Neural cell (in vitro differentiated cells): ENCODE data around the gene HDAC1. TPM values are rescaled to one million over a fixed set of nuclear protein-coding genes. Genes with fewer than 3 reads are reported as not detected.

Experiments
- H2AFZ ChIP-seq: fragments of 200-600, 300-800 bp; sonication (generic), shearing (Covaris generic); 2 replicates; pipeline ENCODE4 v1.6.0; 2014; ENCODE audit warnings: low read depth, mild to moderate bottlenecking, antibody characterized with exemption, low read length, moderate library complexity
- H3F3A ChIP-seq: fragments of 200-600 bp; shearing (Covaris generic); 2 replicates; pipeline ENCODE4 v1.6.1; 2016; ENCODE audit warnings: mild to moderate bottlenecking, moderate library complexity, mixed read lengths, antibody characterized with exemption, low read length; ENCODE audit not compliant: insufficient read depth, poor library complexity, severe bottlenecking
- H3K27ac ChIP-seq: fragments of 200-600, 300-800 bp; sonication (generic), shearing (Covaris generic); 2 replicates; pipeline ENCODE4 v1.5.1; 2014; ENCODE audit warnings: mild to moderate bottlenecking, low read length, moderate library complexity
- H3K27me3 ChIP-seq: fragments of 300-800, 200-600 bp; sonication (generic), shearing (Covaris generic); 2 replicates; pipeline ENCODE4 v1.6.0; 2014; ENCODE audit warnings: mild to moderate bottlenecking, low read depth, low read length, moderate library complexity; ENCODE audit not compliant: insufficient read depth
- H3K36me3 ChIP-seq: fragments of 300-800, 200-600 bp; sonication (generic), shearing (Covaris generic); 2 replicates; pipeline ENCODE4 v1.5.1; 2014; ENCODE audit warnings: mild to moderate bottlenecking, antibody characterized with exemption, low read length, moderate library complexity; ENCODE audit not compliant: insufficient read depth
- H3K4me2 ChIP-seq: fragments of 300-800, 200-600 bp; sonication (generic), shearing (Covaris generic); 2 replicates; pipeline ENCODE4 v1.6.0; 2014; ENCODE audit warnings: mild to moderate bottlenecking, low read length
- H3K4me3 ChIP-seq: fragments of 300-800, 200-600 bp; sonication (generic), shearing (Covaris generic); 2 replicates; pipeline ENCODE4 v1.5.1; 2014; ENCODE audit warnings: mild to moderate bottlenecking, low read length, moderate library complexity
- H3K79me2 ChIP-seq: fragments of 200-600 bp; shearing (Covaris generic); replicated peaks from 2 replicates; pipeline ENCODE4 v1.6.0; 2014; ENCODE audit warnings: mild to moderate bottlenecking, low read length, moderate library complexity; ENCODE audit not compliant: insufficient read depth
- H3K9ac ChIP-seq: fragments of 300-800, 200-600 bp; sonication (generic), shearing (Covaris generic); 2 replicates; pipeline ENCODE4 v1.6.1; 2016; ENCODE audit warnings: mild to moderate bottlenecking, low read length, mixed read lengths
- H3K9me2 ChIP-seq: fragments of 200-600 bp; shearing (Covaris generic); 2 replicates; pipeline ENCODE4 v1.6.1; 2016; ENCODE audit warnings: mild to moderate bottlenecking, low read length, mixed read lengths; ENCODE audit not compliant: insufficient read depth
- H3K9me3 ChIP-seq: fragments of 200-600, 300-800 bp; sonication (generic), shearing (Covaris generic); 2 replicates; pipeline ENCODE4 v1.6.1; 2016; ENCODE audit warnings: mild to moderate bottlenecking, mixed run types, low read length, moderate library complexity, mixed read lengths
- H4K20me1 ChIP-seq: fragments of 200-600 bp; shearing (Covaris generic); 2 replicates; pipeline ENCODE4 v1.6.1; 2016; ENCODE audit warnings: mild to moderate bottlenecking, mixed run types; ENCODE audit not compliant: insufficient read depth
- EP300 ChIP-seq: fragments of 450-650 bp; conservative IDR thresholded peaks from 2 replicates; pipeline ENCODE4 v1.6.1; 2014; ENCODE audit warnings: antibody characterized with exemption, mild to moderate bottlenecking, moderate library complexity; ENCODE audit not compliant: poor library complexity, severe bottlenecking
- EZH2 ChIP-seq: fragments of 200-600, 300-800 bp; shearing (Covaris generic), sonication (generic); IDR thresholded peaks from 2 replicates; pipeline ENCODE4 v1.6.1; 2014; ENCODE audit warnings: antibody characterized with exemption, low read length, borderline replicate concordance, mild to moderate bottlenecking; ENCODE audit not compliant: insufficient read depth, poor library complexity, severe bottlenecking
- MXI1 ChIP-seq: fragments of 450-650 bp; conservative IDR thresholded peaks from 2 replicates; pipeline ENCODE4 v1.6.1; 2014; ENCODE audit warnings: antibody characterized with exemption, mild to moderate bottlenecking; ENCODE audit not compliant: poor library complexity, severe bottlenecking
- POLR2AphosphoS5 ChIP-seq: IDR thresholded peaks from 2 replicates; pipeline ENCODE4 v1.6.1; 2012
- RAD21 ChIP-seq: fragments of 450-650 bp; conservative IDR thresholded peaks from 2 replicates; pipeline ENCODE4 v1.6.1; 2014; ENCODE audit warnings: antibody characterized with exemption, mild to moderate bottlenecking, moderate library complexity
- SMC3 ChIP-seq: fragments of 450-650 bp; conservative IDR thresholded peaks from 2 replicates; pipeline ENCODE4 v1.6.1; 2014; ENCODE audit warnings: antibody characterized with exemption, mild to moderate bottlenecking, moderate library complexity; ENCODE audit not compliant: poor library complexity
- TAF1 ChIP-seq: IDR thresholded peaks from 2 replicates; pipeline ENCODE4 v1.6.1; 2012; ENCODE audit warnings: low read depth
- polyA plus RNA-seq: library from polyadenylated mRNA; depleted of rRNA; stranded (reverse); fragments of >200 nt; gene quantifications from 2 replicates; pipeline ENCODE4 v1.2.3, GENCODE V29; 2014
- TF ChIP-seq, protein P1 (sequence below): fragments of 450-650 bp; IDR thresholded peaks from 2 replicates; pipeline ENCODE4 v1.5.1; 2014; ENCODE audit warnings: antibody characterized with exemption, mild to moderate bottlenecking, moderate library complexity; ENCODE audit not compliant: poor library complexity, severe bottlenecking
- TF ChIP-seq, protein P2 (sequence below): IDR thresholded peaks from 2 replicates; pipeline ENCODE4 v1.6.1; 2012; ENCODE audit warnings: borderline replicate concordance

The HDAC1 gene
- polyA plus RNA-seq, 1 donor from 2014 or later, result 60.8 TPM

DNA sequence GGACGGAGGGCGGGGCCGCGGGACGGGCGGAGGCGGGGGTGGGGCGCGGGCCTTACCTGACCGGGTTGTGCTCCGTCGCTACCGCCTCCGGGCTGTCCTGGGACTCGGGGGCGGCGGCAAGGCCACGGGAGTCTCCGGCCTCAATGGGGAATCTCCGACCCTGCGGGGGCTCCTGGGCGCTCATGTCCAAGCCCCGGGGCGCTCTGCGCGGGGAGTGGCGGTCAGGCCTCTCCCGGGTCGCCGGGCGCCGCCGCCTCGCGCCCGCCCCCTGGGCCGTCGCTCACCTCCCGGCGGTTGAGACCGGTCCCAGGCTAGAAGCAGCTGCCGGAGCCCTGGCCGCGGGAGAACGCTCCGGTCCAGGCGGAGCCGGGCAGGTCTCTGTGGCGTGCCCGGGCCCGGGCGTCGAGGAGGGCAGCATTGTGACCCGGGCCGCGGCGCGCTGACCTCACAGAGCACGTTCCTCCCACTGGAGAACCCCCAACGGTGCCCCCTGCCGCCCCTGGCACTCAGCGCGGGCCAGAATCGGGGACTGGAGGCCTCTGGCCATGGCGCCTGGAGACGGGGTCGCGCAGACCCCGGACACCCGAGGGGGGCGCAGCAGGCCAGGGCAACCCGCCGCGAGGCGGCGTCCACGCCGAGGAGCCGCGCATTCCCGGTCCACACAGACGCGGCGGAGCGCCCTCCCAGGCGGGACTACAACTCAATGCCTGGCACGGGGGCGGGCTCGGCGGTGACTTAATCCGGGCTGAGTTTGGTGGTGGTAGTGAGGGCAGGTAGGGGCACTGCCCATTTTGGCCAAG, 70.0 kb downstream of the HDAC1 start:
- Histone ChIP-seq H2AFZ (no peak overlapping the region), H3K4me3 (peak overlapping the region; percentile 10), H3K4me2 (no peak overlapping the region), H3K9me2 (no peaks in the 10 kb centered on the region), H3K9ac (no peak overlapping the region), H3K9me3 (no peaks in the 10 kb centered on the region), H3K27ac (no peak overlapping the region), H3F3A (no peaks in the 10 kb centered on the region), H3K79me2 (no peaks in the 10 kb centered on the region), H4K20me1 (no peaks in the 10 kb centered on the region), H3K36me3 (no peaks in the 10 kb centered on the region), H3K27me3 (no peaks in the 10 kb centered on the region)
- TF ChIP-seq SMC3 (no peak), TAF1 (no peak), POLR2AphosphoS5 (peak; percentile 2), RAD21 (no peak), EZH2 (no peak), MXI1 (no peak)
- TF ChIP-seq, protein P1, sequence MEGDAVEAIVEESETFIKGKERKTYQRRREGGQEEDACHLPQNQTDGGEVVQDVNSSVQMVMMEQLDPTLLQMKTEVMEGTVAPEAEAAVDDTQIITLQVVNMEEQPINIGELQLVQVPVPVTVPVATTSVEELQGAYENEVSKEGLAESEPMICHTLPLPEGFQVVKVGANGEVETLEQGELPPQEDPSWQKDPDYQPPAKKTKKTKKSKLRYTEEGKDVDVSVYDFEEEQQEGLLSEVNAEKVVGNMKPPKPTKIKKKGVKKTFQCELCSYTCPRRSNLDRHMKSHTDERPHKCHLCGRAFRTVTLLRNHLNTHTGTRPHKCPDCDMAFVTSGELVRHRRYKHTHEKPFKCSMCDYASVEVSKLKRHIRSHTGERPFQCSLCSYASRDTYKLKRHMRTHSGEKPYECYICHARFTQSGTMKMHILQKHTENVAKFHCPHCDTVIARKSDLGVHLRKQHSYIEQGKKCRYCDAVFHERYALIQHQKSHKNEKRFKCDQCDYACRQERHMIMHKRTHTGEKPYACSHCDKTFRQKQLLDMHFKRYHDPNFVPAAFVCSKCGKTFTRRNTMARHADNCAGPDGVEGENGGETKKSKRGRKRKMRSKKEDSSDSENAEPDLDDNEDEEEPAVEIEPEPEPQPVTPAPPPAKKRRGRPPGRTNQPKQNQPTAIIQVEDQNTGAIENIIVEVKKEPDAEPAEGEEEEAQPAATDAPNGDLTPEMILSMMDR, result no peak

DNA sequence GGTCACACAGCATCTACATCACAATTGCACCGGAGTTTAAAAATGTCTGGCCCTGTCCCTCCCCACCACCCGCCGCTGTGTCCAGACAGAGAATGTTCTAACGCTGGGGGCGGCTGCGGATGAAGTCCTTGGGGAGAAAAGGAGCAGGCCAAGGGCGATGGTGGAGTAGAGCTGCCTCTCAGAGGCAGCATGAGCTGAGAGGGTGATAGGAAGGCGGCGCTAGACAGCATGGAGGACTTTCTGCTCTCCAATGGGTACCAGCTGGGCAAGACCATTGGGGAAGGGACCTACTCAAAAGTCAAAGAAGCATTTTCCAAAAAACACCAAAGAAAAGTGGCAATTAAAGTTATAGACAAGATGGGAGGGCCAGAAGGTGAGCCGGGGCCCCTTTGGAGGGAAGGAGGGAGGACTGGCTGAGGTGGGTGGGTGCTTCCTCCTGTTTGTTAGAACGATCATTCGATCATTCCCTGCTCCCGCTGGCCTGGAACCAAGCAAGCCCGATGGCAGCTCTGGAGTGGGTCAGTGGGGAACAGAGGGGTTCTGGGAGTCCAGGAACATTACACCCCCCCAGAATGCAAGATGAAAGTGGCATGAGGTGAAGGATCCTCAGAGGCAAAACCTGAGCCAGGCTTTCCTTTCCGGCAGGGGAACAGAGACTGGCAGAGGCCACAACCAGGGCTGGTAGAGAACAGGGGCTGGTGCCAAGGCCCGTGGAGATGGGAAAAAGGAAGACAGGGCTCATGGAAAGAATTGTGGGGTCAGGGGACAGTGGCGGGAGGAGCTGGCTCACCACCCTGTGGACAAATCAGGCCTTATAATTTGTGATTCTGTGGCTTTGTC, 70.8 kb downstream of the HDAC1 start, which contains the start of the genes FAM229A and TSSK3:
TSS of gene FAM229A (minus strand) at position 12 of the 840 bp plus-strand sequence. CDS start 394 bp downstream, outside the sequence.
TSS of gene TSSK3 (plus strand) at position 66 of the 840 bp plus-strand sequence. CDS start at position 229, 163 bp downstream.
- Histone ChIP-seq H3K4me3 (peak within 1 kb of the TSS; percentile 10), H3K36me3 (no peaks in the 10 kb centered on the region), H4K20me1 (no peaks in the 10 kb centered on the region), H3K27ac (no peak within 1 kb of the TSS), H3K9me3 (no peaks in the 10 kb centered on the region), H3K27me3 (no peaks in the 10 kb centered on the region), H2AFZ (no peak within 1 kb of the TSS), H3F3A (no peaks in the 10 kb centered on the region), H3K79me2 (no peaks in the 10 kb centered on the region), H3K4me2 (no peak within 1 kb of the TSS), H3K9ac (no peak within 1 kb of the TSS), H3K9me2 (no peaks in the 10 kb centered on the region)
- TF ChIP-seq POLR2AphosphoS5 (no peak), TAF1 (no peak), RAD21 (no peak), EZH2 (no peak), EP300 (no peak), MXI1 (no peak), SMC3 (no peak)
- TF ChIP-seq, protein P1, result no peak
- TF ChIP-seq, protein P2, sequence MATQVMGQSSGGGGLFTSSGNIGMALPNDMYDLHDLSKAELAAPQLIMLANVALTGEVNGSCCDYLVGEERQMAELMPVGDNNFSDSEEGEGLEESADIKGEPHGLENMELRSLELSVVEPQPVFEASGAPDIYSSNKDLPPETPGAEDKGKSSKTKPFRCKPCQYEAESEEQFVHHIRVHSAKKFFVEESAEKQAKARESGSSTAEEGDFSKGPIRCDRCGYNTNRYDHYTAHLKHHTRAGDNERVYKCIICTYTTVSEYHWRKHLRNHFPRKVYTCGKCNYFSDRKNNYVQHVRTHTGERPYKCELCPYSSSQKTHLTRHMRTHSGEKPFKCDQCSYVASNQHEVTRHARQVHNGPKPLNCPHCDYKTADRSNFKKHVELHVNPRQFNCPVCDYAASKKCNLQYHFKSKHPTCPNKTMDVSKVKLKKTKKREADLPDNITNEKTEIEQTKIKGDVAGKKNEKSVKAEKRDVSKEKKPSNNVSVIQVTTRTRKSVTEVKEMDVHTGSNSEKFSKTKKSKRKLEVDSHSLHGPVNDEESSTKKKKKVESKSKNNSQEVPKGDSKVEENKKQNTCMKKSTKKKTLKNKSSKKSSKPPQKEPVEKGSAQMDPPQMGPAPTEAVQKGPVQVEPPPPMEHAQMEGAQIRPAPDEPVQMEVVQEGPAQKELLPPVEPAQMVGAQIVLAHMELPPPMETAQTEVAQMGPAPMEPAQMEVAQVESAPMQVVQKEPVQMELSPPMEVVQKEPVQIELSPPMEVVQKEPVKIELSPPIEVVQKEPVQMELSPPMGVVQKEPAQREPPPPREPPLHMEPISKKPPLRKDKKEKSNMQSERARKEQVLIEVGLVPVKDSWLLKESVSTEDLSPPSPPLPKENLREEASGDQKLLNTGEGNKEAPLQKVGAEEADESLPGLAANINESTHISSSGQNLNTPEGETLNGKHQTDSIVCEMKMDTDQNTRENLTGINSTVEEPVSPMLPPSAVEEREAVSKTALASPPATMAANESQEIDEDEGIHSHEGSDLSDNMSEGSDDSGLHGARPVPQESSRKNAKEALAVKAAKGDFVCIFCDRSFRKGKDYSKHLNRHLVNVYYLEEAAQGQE, result no peak
